ENCODE results near the gene TMEM237.

GRCh38 chr2:201669865-201670264 lies 26.6 kb upstream of the TMEM237 start:
- no peak for TF ChIP-seq MAX (IDR thresholded peaks at IDR 0.05)
- no peak for TF ChIP-seq CTCF (IDR thresholded peaks at IDR 0.05; ENCODE audit: low read depth, low read length, missing input control)
- TF ChIP-seq YY1 (IDR thresholded peaks at IDR 0.05), result no peak
- no peak for TF ChIP-seq SP1 (IDR thresholded peaks at IDR 0.05)
- TF ChIP-seq REST (IDR thresholded peaks at IDR 0.05), result no peak
- no peak for TF ChIP-seq EGR1 (IDR thresholded peaks at IDR 0.05; ENCODE audit: low read depth in 2 of 2)
- TF ChIP-seq RAD21 (IDR thresholded peaks at IDR 0.05), result no peak
- TF ChIP-seq TAF1 (conservative IDR thresholded peaks at IDR 0.05), result no peak

Measured in liver (tissue), 3 donors.